Activated CD8-positive, alpha-beta memory T cell treated with anti-CD3 and anti-CD28 coated beads, Interleukin-2, amount 10 ng/mL, durations not matched to agents 7 days and 5 days (primary cell): ENCODE data around the gene PTPRU. TPM values are rescaled to one million over a fixed set of nuclear protein-coding genes. Genes with fewer than 3 reads are reported as not detected.
A peak's percentile ranks its signal among the peaks of the same experiment; 100 is the strongest.

ENCODE experiments used
- ATAC-seq: fragments of 150-1000 bp; cut with Tn5 transposase; one replicate; pipeline ENCODE4 v1.10.0; 2021; ENCODE audit warnings: moderate library complexity
- CTCF ChIA-PET: fragments of 350-600 bp; sonication (Branson Sonifier 250); formaldehyde crosslinking; loops from one replicate; lab custom pipeline; 2021; ENCODE audit warnings: antibody characterized with exemption; lab: Charles Lee
- DNase-seq: peaks from one replicate; pipeline ENCODE4 v3.0.0-alpha.2; 2020
- H3K27ac Mint-ChIP-seq: one replicate; pipeline ENCODE4 v1.8.0; 2021; ENCODE audit warnings: mild to moderate bottlenecking, mixed read lengths
- H3K27me3 Mint-ChIP-seq: one replicate; pipeline ENCODE4 v1.8.0; 2021; ENCODE audit warnings: mixed read lengths
- H3K36me3 Mint-ChIP-seq: one replicate; pipeline ENCODE4 v1.8.0; 2021; ENCODE audit warnings: mild to moderate bottlenecking, mixed read lengths
- H3K4me1 Mint-ChIP-seq: one replicate; pipeline ENCODE4 v1.8.0; 2021; ENCODE audit warnings: mixed read lengths
- H3K4me3 Mint-ChIP-seq: one replicate; pipeline ENCODE4 v1.8.0; 2021; ENCODE audit warnings: mild to moderate bottlenecking, moderate library complexity, mixed read lengths
- H3K9me3 Mint-ChIP-seq: one replicate; pipeline ENCODE4 v1.8.0; 2022; ENCODE audit warnings: low read depth, mixed read lengths
- total RNA-seq, 2 experiments: library from RNA; stranded (reverse); gene quantifications; one replicate each; pipeline ENCODE4 v1.2.3, GENCODE V29; 2021

Gene PTPRU
- total RNA-seq, 2 experiments from 2014 or later, result 0.47 to 0.64 TPM

GRCh38 chr1:29325675-29326074, 89.4 kb downstream of the PTPRU start:
- no peak overlapping the region for H3K27ac Mint-ChIP-seq
- no peaks in the 10 kb centered on the region for H3K36me3 Mint-ChIP-seq
- H3K9me3 Mint-ChIP-seq, result no peaks in the 10 kb centered on the region
- DNase-seq (no peak), ATAC-seq (no peak)
- no peaks in the 10 kb centered on the region for H3K4me1 Mint-ChIP-seq
- CTCF ChIA-PET, result no interaction called here
- no peak overlapping the region for H3K4me3 Mint-ChIP-seq
- no peaks in the 10 kb centered on the region for H3K27me3 Mint-ChIP-seq

GRCh38 chr1:29326123-29326522, 89.8 kb downstream of the PTPRU start:
- H3K27me3 Mint-ChIP-seq, result no peaks in the 10 kb centered on the region
- no peaks in the 10 kb centered on the region for H3K36me3 Mint-ChIP-seq
- no peaks in the 10 kb centered on the region for H3K4me1 Mint-ChIP-seq
- DNase-seq (no peak), ATAC-seq (no peak)
- no peak overlapping the region for H3K27ac Mint-ChIP-seq
- CTCF ChIA-PET, result no interaction called here
- no peak overlapping the region for H3K4me3 Mint-ChIP-seq
- no peaks in the 10 kb centered on the region for H3K9me3 Mint-ChIP-seq

- H3K27ac Mint-ChIP-seq, result no peak overlapping the region
- H3K4me1 Mint-ChIP-seq, result no peaks in the 10 kb centered on the region
- no peak overlapping the region for H3K4me3 Mint-ChIP-seq
- no peaks in the 10 kb centered on the region for H3K36me3 Mint-ChIP-seq
- H3K9me3 Mint-ChIP-seq, result no peaks in the 10 kb centered on the region
- H3K27me3 Mint-ChIP-seq, result peaks cover 4% of the 10 kb centered on the region
- no peak for ATAC-seq
- no peak for DNase-seq
- CTCF ChIA-PET, result interaction anchor here (1.0 kb wide), 1 partner anchor 13 kb away, joined by 3 read pairs; no protein-coding TSS in a partner anchor
Observed at GRCh38 chr1:29327223-29327935, 91.1 kb downstream of the PTPRU start.

- no peak for DNase-seq
- peaks cover 18% of the 10 kb centered on the region for H3K27me3 Mint-ChIP-seq
- CTCF ChIA-PET, result no interaction called here
- H3K4me3 Mint-ChIP-seq, result no peak overlapping the region
- H3K27ac Mint-ChIP-seq, result no peak overlapping the region
- H3K9me3 Mint-ChIP-seq, result no peaks in the 10 kb centered on the region
- ATAC-seq, result no peak
- no peaks in the 10 kb centered on the region for H3K36me3 Mint-ChIP-seq
- H3K4me1 Mint-ChIP-seq, result no peaks in the 10 kb centered on the region
Observed at GRCh38 chr1:29329022-29329775, 92.9 kb downstream of the PTPRU start.

GRCh38 chr1:29330089-29330488, 93.8 kb downstream of the PTPRU start:
- DNase-seq (no peak), ATAC-seq (no peak)
- Mint-ChIP-seq H3K27me3 (peaks cover 18% of the 10 kb centered on the region), H3K4me3 (no peak overlapping the region), H3K36me3 (no peaks in the 10 kb centered on the region), H3K27ac (no peak overlapping the region), H3K4me1 (no peaks in the 10 kb centered on the region), H3K9me3 (no peaks in the 10 kb centered on the region)
- CTCF ChIA-PET, result interaction anchor here (2.5 kb wide), 1 partner anchor 12 kb away, joined by 16 read pairs; no protein-coding TSS in a partner anchor

GRCh38 chr1:29330856-29331255, 94.5 kb downstream of the PTPRU start:
- no peaks in the 10 kb centered on the region for H3K9me3 Mint-ChIP-seq
- no peaks in the 10 kb centered on the region for H3K4me1 Mint-ChIP-seq
- ATAC-seq (no peak), DNase-seq (no peak)
- CTCF ChIA-PET, result interaction anchor here (1.2 to 2.5 kb wide), 3 partner anchors 11 to 1050 kb away, joined by 3 to 16 read pairs (median 4); no protein-coding TSS in a partner anchor
- no peaks in the 10 kb centered on the region for H3K36me3 Mint-ChIP-seq
- H3K27me3 Mint-ChIP-seq, result peaks cover 21% of the 10 kb centered on the region
- H3K27ac Mint-ChIP-seq, result no peak overlapping the region
- H3K4me3 Mint-ChIP-seq, result no peak overlapping the region

- Mint-ChIP-seq H3K4me1 (no peaks in the 10 kb centered on the region), H3K27ac (no peak overlapping the region), H3K36me3 (no peaks in the 10 kb centered on the region), H3K4me3 (no peak overlapping the region), H3K9me3 (no peaks in the 10 kb centered on the region), H3K27me3 (peaks cover 21% of the 10 kb centered on the region)
- CTCF ChIA-PET, result interaction anchor here (1.2 to 2.5 kb wide), 3 partner anchors 10 to 1049 kb away, joined by 3 to 16 read pairs (median 4); no protein-coding TSS in a partner anchor
- DNase-seq (no peak), ATAC-seq (no peak)
Observed at GRCh38 chr1:29331309-29331708, 95.0 kb downstream of the PTPRU start.

GRCh38 chr1:29331729-29332128, 95.4 kb downstream of the PTPRU start:
- Mint-ChIP-seq H3K9me3 (no peaks in the 10 kb centered on the region), H3K27ac (no peak overlapping the region)

GRCh38 chr1:29332204-29332603, 95.9 kb downstream of the PTPRU start:
- Mint-ChIP-seq H3K27ac (no peak overlapping the region), H3K4me1 (no peaks in the 10 kb centered on the region)
- DNase-seq, result peak; percentile 44

More at GRCh38 chr1:29331729-29332128, 95.4 kb downstream of the PTPRU start:
- ATAC-seq (no peak), DNase-seq (no peak)
- peaks cover 21% of the 10 kb centered on the region for H3K27me3 Mint-ChIP-seq
- no peak overlapping the region for H3K4me3 Mint-ChIP-seq
- CTCF ChIA-PET, result interaction anchor here (1.5 to 2.5 kb wide), 2 partner anchors 10 to 13 kb away, joined by 3 to 16 read pairs; no protein-coding TSS in a partner anchor
- no peaks in the 10 kb centered on the region for H3K36me3 Mint-ChIP-seq
- H3K4me1 Mint-ChIP-seq, result no peaks in the 10 kb centered on the region

GRCh38 chr1:29333008-29333407, 96.7 kb downstream of the PTPRU start:
- Mint-ChIP-seq H3K27me3 (peaks cover 21% of the 10 kb centered on the region), H3K4me1 (no peaks in the 10 kb centered on the region), H3K27ac (no peak overlapping the region), H3K36me3 (no peaks in the 10 kb centered on the region), H3K4me3 (no peak overlapping the region), H3K9me3 (no peaks in the 10 kb centered on the region)
- CTCF ChIA-PET, result interaction anchor here (0.8 kb wide), 1 partner anchor 14 kb away, joined by 3 read pairs; no protein-coding TSS in a partner anchor
- DNase-seq, result no peak
- no peak for ATAC-seq

More at GRCh38 chr1:29332204-29332603, 95.9 kb downstream of the PTPRU start:
- no peak for ATAC-seq
- H3K9me3 Mint-ChIP-seq, result no peaks in the 10 kb centered on the region
- H3K4me3 Mint-ChIP-seq, result no peak overlapping the region
- H3K36me3 Mint-ChIP-seq, result no peaks in the 10 kb centered on the region
- peaks cover 21% of the 10 kb centered on the region for H3K27me3 Mint-ChIP-seq
- CTCF ChIA-PET, result interaction anchor here (1.5 to 2.5 kb wide), 2 partner anchors 10 to 13 kb away, joined by 3 to 16 read pairs; no protein-coding TSS in a partner anchor

- Mint-ChIP-seq H3K9me3 (no peaks in the 10 kb centered on the region), H3K27ac (no peak overlapping the region), H3K36me3 (no peaks in the 10 kb centered on the region), H3K4me3 (no peak overlapping the region), H3K4me1 (no peaks in the 10 kb centered on the region), H3K27me3 (peaks cover 25% of the 10 kb centered on the region)
- no peak for ATAC-seq
- CTCF ChIA-PET, result no interaction called here
- DNase-seq, result no peak
Observed at GRCh38 chr1:29335573-29335972, 99.3 kb downstream of the PTPRU start.

GRCh38 chr1:29338908-29339575, 102.7 kb downstream of the PTPRU start:
- H3K4me1 Mint-ChIP-seq, result no peaks in the 10 kb centered on the region
- no peaks in the 10 kb centered on the region for H3K9me3 Mint-ChIP-seq
- ATAC-seq (no peak), DNase-seq (no peak)
- H3K4me3 Mint-ChIP-seq, result no peak overlapping the region
- H3K27ac Mint-ChIP-seq, result no peak overlapping the region
- H3K36me3 Mint-ChIP-seq, result no peaks in the 10 kb centered on the region
- H3K27me3 Mint-ChIP-seq, result peaks cover 17% of the 10 kb centered on the region
- CTCF ChIA-PET, result no interaction called here

- CTCF ChIA-PET, result interaction anchor here (1.9 to 2.7 kb wide), 2 partner anchors 11 to 1039 kb away, joined by 8 to 16 read pairs; no protein-coding TSS in a partner anchor
- H3K27ac Mint-ChIP-seq, result no peak overlapping the region
- no peak for ATAC-seq
- H3K9me3 Mint-ChIP-seq, result no peaks in the 10 kb centered on the region
- no peak for DNase-seq
- H3K4me1 Mint-ChIP-seq, result no peaks in the 10 kb centered on the region
- no peaks in the 10 kb centered on the region for H3K36me3 Mint-ChIP-seq
- peaks cover 26% of the 10 kb centered on the region for H3K27me3 Mint-ChIP-seq
- no peak overlapping the region for H3K4me3 Mint-ChIP-seq
Observed at GRCh38 chr1:29341936-29342335, 105.6 kb downstream of the PTPRU start.
